ENCODE data around the gene FAM20B.

GRCh38 chr1:178993559-178993958 is 32.1 kb upstream of the FAM20B start:
- TF ChIP-seq POLR2A (IDR thresholded peaks at IDR 0.05), result no peak
- TF ChIP-seq, protein P1, sequence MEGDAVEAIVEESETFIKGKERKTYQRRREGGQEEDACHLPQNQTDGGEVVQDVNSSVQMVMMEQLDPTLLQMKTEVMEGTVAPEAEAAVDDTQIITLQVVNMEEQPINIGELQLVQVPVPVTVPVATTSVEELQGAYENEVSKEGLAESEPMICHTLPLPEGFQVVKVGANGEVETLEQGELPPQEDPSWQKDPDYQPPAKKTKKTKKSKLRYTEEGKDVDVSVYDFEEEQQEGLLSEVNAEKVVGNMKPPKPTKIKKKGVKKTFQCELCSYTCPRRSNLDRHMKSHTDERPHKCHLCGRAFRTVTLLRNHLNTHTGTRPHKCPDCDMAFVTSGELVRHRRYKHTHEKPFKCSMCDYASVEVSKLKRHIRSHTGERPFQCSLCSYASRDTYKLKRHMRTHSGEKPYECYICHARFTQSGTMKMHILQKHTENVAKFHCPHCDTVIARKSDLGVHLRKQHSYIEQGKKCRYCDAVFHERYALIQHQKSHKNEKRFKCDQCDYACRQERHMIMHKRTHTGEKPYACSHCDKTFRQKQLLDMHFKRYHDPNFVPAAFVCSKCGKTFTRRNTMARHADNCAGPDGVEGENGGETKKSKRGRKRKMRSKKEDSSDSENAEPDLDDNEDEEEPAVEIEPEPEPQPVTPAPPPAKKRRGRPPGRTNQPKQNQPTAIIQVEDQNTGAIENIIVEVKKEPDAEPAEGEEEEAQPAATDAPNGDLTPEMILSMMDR (IDR thresholded peaks at IDR 0.05), result no peak
- no peak for TF ChIP-seq EP300 (IDR thresholded peaks at IDR 0.05)
- TF ChIP-seq POLR2AphosphoS5 (IDR thresholded peaks at IDR 0.05), result no peak

Measured in sigmoid colon (tissue), 4 donors.